ENCODE results near the gene ADAM10.

GRCh38 chr15:58793862-58794261 lies 44.4 kb upstream of the ADAM10 start:
- TF ChIP-seq, protein P1, sequence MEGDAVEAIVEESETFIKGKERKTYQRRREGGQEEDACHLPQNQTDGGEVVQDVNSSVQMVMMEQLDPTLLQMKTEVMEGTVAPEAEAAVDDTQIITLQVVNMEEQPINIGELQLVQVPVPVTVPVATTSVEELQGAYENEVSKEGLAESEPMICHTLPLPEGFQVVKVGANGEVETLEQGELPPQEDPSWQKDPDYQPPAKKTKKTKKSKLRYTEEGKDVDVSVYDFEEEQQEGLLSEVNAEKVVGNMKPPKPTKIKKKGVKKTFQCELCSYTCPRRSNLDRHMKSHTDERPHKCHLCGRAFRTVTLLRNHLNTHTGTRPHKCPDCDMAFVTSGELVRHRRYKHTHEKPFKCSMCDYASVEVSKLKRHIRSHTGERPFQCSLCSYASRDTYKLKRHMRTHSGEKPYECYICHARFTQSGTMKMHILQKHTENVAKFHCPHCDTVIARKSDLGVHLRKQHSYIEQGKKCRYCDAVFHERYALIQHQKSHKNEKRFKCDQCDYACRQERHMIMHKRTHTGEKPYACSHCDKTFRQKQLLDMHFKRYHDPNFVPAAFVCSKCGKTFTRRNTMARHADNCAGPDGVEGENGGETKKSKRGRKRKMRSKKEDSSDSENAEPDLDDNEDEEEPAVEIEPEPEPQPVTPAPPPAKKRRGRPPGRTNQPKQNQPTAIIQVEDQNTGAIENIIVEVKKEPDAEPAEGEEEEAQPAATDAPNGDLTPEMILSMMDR (IDR thresholded peaks at IDR 0.05) = no peak
- no peak for TF ChIP-seq EP300 (IDR thresholded peaks at IDR 0.05)
